Left forelimb (tissue), 1 donor: ENCODE results near the gene SELENOS.
"Not testable (repeated sequence)": the region's sequence is repeated elsewhere in the genome, so short reads cannot be mapped to it uniquely, and the experiment has no call there.

Experiments used
- DNase-seq: peaks from one replicate; pipeline ENCODE4 v3.0.0-alpha.2; 2018; ENCODE audit warnings: low spot score

SELENOS gene

DNA sequence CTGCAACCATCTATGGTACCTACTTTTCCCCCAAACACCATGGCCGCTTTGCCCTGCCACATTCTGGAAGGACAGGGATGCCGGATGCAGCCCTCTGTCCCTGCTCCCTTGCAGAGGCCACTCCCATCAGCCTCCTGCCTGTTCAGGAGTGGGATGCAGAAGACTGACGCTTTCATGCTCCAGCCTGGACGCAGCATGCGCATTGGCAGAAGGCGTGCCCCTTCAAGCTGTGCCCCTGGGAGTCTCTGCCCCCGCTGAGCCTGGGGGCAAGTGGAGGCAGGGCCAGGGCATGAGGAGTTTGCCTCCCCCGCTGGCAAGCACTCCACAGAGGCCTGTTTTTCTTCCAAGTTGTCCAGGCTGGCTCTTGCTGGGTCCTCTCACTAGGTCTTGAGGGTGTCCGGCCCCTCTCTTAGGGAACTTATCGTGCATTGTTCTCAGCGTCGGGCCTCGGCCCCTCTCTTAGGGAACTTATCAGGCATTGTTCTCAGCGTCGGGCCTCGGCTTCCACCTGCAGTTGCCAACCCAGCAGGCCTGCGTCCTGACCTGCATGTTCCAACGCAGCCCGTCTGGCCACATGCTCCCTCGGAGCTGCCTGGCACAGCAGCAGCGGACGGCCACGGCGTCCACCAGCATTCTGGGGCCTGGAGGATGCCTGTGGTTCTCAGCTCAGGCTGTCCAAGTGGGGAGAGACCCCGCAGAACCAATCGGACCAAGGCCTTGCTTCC is 32.3 kb upstream of the SELENOS start:
- DNase-seq: peak; percentile 53

DNA sequence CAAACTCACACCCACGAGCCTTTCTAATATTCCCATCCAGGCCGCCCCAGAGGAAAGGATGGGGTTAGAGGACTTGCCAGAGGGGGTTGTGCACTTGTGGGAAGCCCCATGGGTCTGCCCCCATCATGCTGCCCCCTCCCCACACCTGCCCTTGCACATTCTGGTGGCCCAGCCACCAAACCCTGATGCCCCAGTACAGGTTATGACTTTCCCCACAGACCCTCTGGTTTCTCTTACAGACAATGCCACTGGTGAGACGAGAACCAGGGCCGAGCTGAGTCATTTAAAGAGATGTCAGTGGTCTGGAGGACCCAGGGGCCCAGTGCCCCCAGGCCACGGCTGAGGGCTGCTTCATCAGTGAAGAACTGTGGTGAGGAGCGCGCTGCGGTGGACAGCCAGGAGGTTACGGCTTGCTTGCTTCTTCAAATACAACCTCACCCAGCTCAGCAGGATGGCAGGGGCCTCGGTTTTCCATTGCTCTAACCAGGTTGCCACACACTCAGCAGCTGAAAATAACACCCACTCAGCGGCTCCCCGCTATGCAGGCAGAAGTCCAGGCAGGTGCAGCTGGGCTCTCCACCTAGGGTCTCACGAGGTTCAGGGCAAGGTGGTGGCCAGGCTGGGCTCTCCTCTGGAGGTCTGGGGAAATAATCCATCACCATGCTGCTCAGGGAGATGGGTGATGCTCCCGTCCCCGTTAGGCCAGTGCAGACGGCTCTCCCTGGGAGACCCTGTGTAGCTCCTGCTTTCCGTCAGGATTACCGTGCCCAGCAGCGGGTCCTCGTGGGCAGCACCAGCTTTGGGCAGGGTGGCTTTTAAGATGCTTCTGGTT is 31.5 kb upstream of the SELENOS start:
- DNase-seq: peak; percentile 38

DNA sequence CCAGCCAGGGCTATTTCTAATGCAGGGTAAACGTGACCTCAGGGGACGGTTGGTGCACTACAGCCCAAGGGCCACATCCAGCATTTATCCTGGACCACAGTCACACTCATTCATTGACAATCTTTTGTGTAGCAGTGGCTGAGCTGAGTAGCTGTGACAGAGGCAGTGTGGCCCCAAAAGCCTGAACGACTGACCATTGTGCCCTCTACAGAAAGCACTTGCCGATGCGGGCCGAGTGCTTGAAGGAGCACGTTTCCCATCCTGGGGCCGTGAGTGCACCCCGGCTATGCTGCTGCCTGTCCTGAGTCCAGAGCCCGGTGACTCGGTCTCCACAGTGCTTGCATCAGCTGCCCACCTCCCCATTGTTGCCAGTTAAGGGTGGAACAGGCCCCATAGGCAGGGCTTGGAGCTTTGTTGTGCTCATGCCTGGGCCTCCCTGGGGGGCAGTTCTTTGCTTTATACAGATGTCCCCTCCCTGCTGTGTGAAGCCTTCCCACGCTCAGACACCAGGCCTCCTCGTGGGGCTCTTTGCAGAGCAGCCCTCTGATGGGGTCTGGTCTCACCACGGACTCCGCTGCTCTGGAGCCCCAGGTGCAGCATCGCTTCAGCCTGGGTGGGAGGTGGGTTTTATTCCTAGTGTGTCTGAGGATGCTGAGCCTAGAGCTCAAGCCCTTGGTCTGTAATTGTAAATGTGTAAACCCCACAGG is 30.8 kb upstream of the SELENOS start:
- peak; percentile 53 for DNase-seq

DNA sequence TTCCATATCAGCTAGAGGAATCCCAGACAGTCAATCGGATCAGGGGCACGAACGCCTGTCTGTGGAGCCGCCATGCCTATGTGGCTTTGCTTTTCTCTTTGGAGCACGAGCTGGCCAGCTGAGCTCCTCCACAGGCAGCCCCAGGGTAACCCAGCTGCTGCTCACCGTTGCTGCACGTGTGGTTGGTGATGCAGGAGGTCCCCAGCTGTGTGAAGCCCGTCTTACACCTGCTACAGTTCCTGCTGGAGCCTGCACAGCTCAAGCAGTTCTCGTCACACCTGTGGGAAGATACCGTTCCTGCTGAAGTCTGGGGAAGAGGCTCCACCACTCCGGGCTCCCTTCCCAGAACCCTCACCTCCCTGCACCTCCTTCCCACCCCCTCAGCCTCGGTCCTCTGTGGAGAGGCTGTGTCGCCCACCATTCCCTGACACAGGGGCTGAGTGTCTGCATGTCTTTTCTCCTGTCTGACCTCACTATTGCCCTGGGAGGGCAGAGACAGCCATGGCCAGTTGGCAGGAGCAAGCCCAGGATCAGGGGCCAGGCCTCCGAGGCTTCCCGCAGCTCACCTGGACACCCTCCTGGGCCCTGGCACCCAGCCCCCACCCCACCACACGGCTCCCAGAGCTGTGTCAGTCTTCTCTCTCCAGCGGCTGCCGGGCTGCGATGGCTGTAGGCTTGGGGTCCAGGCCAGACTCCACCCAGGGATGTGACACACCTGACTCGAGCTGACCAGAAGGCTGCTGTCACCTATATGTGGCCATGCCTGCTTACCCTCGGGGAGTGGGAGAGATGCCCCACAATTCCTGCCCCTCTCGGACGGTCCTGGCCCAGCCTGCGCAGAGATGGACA is 30.0 kb upstream of the SELENOS start:
- peak; percentile 58 for DNase-seq

GRCh38 chr15:101306341-101307047 is 29.2 kb upstream of the SELENOS start:
- DNase-seq: peak; percentile 45

GRCh38 chr15:101305820-101306255 is 28.6 kb upstream of the SELENOS start:
- DNase-seq: peak; percentile 61

DNA sequence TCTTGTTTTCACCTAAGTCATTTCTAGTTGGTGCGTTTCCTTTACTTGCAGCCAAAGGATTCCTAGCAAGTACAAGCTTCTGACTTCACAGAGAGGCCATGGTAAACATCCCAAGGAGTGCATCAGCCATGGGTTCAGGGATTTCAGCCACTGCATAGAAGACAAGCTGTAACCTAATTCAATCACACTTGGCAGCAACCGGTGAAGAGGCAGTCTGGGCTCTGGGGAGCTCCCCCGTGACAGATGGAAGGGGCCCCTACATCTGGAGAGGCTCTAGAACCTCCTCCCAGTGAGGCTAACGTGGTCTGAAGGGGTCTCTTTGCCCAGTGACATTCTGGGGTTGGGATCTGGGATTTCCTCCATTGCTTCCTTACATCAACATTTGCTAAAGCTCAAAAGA is 26.1 kb upstream of the SELENOS start:
- no peak for DNase-seq

- no peak for DNase-seq
These were observed 19.4 kb upstream of the SELENOS start for GRCh38 chr15:101296418-101297405.

GRCh38 chr15:101295607-101296161 is 18.4 kb upstream of the SELENOS start:
- DNase-seq: no peak

GRCh38 chr15:101294731-101295606 is 17.7 kb upstream of the SELENOS start, which contains the start of gene SNRPA1:
Gene SNRPA1, minus strand, starts transcription at chr15:101295248. Its CDS starts 70 bp downstream, at chr15:101295178.
- DNase-seq: peak; percentile 99

GRCh38 chr15:101293122-101293521 is 15.8 kb upstream of the SELENOS start:
- no peak for DNase-seq

DNA sequence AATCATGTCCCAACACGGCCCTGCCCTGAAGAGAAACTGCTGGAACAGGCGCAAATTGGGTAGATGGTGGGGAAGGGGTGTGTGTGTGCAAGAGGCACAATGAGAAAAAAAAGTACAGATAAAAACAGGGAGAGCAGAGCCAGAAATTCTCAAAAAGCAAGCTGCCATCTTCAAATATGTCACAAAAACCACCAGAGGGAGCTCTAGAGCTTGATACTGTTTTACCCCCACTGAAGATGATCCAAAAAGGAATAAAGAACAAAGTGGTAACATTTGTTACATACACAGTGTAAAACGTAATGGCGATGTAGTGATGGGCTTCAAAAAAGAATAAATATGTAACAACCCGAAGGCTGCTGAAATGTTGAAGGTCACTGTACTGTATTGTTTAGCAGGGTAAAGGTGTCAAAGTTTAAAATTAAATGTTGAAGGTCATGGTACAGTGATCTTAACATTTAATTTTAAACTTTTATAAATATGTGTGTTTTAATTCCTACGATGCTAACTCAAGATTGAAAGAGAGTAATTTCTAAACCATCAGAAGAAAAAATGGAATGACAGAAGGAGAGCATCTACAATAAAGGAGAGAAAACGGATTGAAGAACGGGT is 11.7 kb upstream of the SELENOS start:
- no peak for DNase-seq

GRCh38 chr15:101287342-101287741 is 10.1 kb upstream of the SELENOS start:
- DNase-seq: not testable (repeated sequence)

- no peak for DNase-seq
These were observed 9.3 kb upstream of the SELENOS start for GRCh38 chr15:101286471-101287114.

- no peak for DNase-seq
These were observed 6.6 kb upstream of the SELENOS start for GRCh38 chr15:101283931-101284330.

DNA sequence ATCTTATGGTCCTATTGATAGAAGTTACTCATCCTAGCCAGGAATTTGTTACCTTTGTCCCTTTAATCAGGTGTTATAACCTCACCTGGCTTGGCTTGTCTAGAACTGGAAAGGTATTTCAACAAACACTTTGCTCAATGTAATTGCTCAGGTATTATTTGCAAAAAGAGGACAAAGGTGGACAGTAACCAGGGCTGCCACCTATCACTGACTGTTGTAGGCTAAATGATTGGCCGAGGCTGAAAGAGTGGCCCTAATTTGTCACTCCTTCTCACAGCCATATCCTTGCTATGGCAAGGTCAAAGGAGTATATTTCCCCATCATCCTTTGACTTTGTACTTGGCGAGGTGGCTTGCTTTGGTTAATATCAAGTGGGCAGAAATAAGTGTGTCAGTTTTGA is 2.7 kb upstream of the SELENOS start:
- DNase-seq: no peak

- DNase-seq: no peak
These were observed 769 bp upstream of the SELENOS start for GRCh38 chr15:101277943-101278564.
